Measurements from ENCODE around the gene LRRFIP2. TPM values are rescaled to one million over a fixed set of nuclear protein-coding genes. Genes with fewer than 3 reads are reported as not detected.
"Not testable (repeated sequence)": the region's sequence is repeated elsewhere in the genome, so short reads cannot be mapped to it uniquely, and the experiment has no call there.

Gene LRRFIP2
- total and polyA plus RNA-seq, 12 donors = 34.2 to 161 (median 46.2) TPM

- no peaks in the 10 kb centered on the region for H3K4me1 ChIP-seq (replicated peaks in 1 of 2)
- intact Hi-C loops (cut with DNase I) = loop anchor here (10.0 kb wide), 2 partner anchors 192 to 492 kb away; no protein-coding TSS in a partner anchor
- DNase-seq = no peak
- 84 to 91% (median 86%) methylated on average over 3 of the region's 3 CpGs for whole genome bisulfite sequencing, 4 donors
- H3K27me3 ChIP-seq = no peaks in the 10 kb centered on the region
- TF ChIP-seq, protein P1, sequence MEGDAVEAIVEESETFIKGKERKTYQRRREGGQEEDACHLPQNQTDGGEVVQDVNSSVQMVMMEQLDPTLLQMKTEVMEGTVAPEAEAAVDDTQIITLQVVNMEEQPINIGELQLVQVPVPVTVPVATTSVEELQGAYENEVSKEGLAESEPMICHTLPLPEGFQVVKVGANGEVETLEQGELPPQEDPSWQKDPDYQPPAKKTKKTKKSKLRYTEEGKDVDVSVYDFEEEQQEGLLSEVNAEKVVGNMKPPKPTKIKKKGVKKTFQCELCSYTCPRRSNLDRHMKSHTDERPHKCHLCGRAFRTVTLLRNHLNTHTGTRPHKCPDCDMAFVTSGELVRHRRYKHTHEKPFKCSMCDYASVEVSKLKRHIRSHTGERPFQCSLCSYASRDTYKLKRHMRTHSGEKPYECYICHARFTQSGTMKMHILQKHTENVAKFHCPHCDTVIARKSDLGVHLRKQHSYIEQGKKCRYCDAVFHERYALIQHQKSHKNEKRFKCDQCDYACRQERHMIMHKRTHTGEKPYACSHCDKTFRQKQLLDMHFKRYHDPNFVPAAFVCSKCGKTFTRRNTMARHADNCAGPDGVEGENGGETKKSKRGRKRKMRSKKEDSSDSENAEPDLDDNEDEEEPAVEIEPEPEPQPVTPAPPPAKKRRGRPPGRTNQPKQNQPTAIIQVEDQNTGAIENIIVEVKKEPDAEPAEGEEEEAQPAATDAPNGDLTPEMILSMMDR (IDR thresholded peaks at IDR 0.05) = no peak
- TF ChIP-seq POLR2A (IDR thresholded peaks at IDR 0.05) = no peak
- no peak overlapping the region for H3K4me3 ChIP-seq
- H3K27ac ChIP-seq = no peak overlapping the region
- no peaks in the 10 kb centered on the region for H3K9me3 ChIP-seq (replicated peaks in 1 of 3)
- no peaks in the 10 kb centered on the region for H3K36me3 ChIP-seq (replicated peaks in 1 of 2)
These were observed 42.3 kb upstream of the LRRFIP2 start for GRCh38 chr3:37216597-37217097.

GRCh38 chr3:37214076-37214475 is 39.7 kb upstream of the LRRFIP2 start:
- 54 to 86% (median 71%) methylated on average over 2 to 3 of the region's 3 CpGs for WGBS, 4 donors
- no peak overlapping the region for H3K4me3 ChIP-seq
- H3K27me3 ChIP-seq = no peaks in the 10 kb centered on the region
- no peak overlapping the region for H3K27ac ChIP-seq
- no peaks in the 10 kb centered on the region for H3K36me3 ChIP-seq (replicated peaks in 1 of 2)
- no peak for DNase-seq
- H3K9me3 ChIP-seq (replicated peaks in 1 of 3) = no peaks in the 10 kb centered on the region
- intact Hi-C loops (cut with DNase I) = loop anchor here (5.0 to 10.0 kb wide), 3 partner anchors 189 to 489 kb away; no protein-coding TSS in a partner anchor
- H3K4me1 ChIP-seq (replicated peaks in 1 of 2) = no peaks in the 10 kb centered on the region
- TF ChIP-seq POLR2A (IDR thresholded peaks at IDR 0.05) = no peak
- TF ChIP-seq, protein P1 (IDR thresholded peaks at IDR 0.05) = no peak

GRCh38 chr3:37210230-37210629 is 35.8 kb upstream of the LRRFIP2 start:
- Histone ChIP-seq H3K27ac (no peak overlapping the region), H3K4me1 (replicated peaks in 1 of 2) (no peaks in the 10 kb centered on the region), H3K4me3 (no peak overlapping the region), H3K9me3 (replicated peaks in 1 of 3) (no peaks in the 10 kb centered on the region), H3K36me3 (replicated peaks in 1 of 2) (no peaks in the 10 kb centered on the region), H3K27me3 (no peaks in the 10 kb centered on the region)
- no peak for DNase-seq
- TF ChIP-seq POLR2A (IDR thresholded peaks at IDR 0.05) = no peak
- TF ChIP-seq, protein P1 (IDR thresholded peaks at IDR 0.05) = no peak
- intact Hi-C loops (cut with DNase I) = loop anchor here (5.0 to 10.0 kb wide), 3 partner anchors 185 to 485 kb away; no protein-coding TSS in a partner anchor
- WGBS, 4 donors = 81 to 88% (median 86%) methylated on average over 4 of the region's 4 CpGs

DNA sequence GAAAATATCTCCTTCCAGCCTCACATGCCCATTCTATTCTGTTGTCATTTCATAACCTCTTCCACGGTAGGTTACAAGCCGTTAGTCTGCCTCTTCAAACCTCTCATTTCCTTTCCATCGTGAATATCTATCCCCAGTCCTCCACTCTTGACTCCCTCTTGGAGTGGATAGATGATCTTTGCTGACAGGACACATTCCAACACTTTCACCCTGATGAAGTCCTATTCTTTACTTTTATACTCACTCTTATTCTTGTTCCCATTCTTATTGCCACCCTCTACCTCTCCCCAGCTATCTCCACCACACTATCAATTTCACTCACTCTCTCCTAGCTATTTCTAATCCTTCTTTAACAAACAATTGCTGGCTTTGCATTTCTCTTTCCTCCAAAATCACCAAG is 34.2 kb upstream of the LRRFIP2 start:
- H3K4me1 ChIP-seq (replicated peaks in 1 of 2); intact Hi-C loops (cut with DNase I); H3K36me3 ChIP-seq (replicated peaks in 1 of 2); H3K4me3 ChIP-seq; H3K27me3 ChIP-seq; H3K27ac ChIP-seq; H3K9me3 ChIP-seq (replicated peaks in 1 of 3); DNase-seq: not testable (repeated sequence)
- 69 to 81% (median 74%) methylated on average over 3 of the region's 3 CpGs for whole genome bisulfite sequencing, 4 donors

GRCh38 chr3:37208008-37208407 is 33.6 kb upstream of the LRRFIP2 start:
- intact Hi-C loops (cut with DNase I); H3K27ac ChIP-seq; H3K36me3 ChIP-seq (replicated peaks in 1 of 2); H3K4me3 ChIP-seq; H3K9me3 ChIP-seq (replicated peaks in 1 of 3); H3K4me1 ChIP-seq (replicated peaks in 1 of 2); H3K27me3 ChIP-seq; DNase-seq: not testable (repeated sequence)
- 94 to 98% (median 96%) methylated on average over 3 of the region's 3 CpGs for WGBS, 4 donors

DNA sequence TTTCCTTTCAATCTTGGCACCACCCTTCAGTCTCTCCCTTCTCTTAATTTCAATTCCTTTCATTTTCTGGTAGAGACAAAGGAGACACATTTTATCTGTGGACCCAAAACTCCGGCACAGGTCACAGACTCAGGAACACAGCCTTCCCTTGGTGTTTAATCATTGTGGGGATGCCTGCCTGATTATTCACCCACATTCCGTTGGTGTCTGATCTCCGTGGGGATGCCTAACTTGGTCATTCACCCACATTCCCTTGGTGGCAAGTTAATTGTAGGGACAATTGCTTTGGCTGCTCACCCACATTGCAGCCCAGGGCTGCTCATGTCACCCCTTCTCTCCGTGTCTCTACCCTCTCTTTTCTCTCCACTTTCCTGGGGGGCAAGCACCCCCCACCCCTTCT is 31.7 kb upstream of the LRRFIP2 start:
- DNase-seq; H3K4me1 ChIP-seq (replicated peaks in 1 of 2); H3K27ac ChIP-seq; H3K27me3 ChIP-seq; H3K4me3 ChIP-seq; H3K36me3 ChIP-seq (replicated peaks in 1 of 2); H3K9me3 ChIP-seq (replicated peaks in 1 of 3); intact Hi-C loops (cut with DNase I): not testable (repeated sequence)
- 65 to 85% (median 82%) methylated on average over 4 of the region's 4 CpGs for WGBS, 4 donors
